GM18508 (cell line): Measurements from ENCODE around the gene NR2E1.

Source experiments
- ATAC-seq: cut with Tn5 transposase; IDR thresholded peaks from one replicate; pipeline ENCODE4 v1.9.1; 2021; ENCODE audit warnings: moderate number of reproducible peaks; ENCODE audit not compliant: insufficient read depth, unreplicated experiment

The NR2E1 gene

DNA sequence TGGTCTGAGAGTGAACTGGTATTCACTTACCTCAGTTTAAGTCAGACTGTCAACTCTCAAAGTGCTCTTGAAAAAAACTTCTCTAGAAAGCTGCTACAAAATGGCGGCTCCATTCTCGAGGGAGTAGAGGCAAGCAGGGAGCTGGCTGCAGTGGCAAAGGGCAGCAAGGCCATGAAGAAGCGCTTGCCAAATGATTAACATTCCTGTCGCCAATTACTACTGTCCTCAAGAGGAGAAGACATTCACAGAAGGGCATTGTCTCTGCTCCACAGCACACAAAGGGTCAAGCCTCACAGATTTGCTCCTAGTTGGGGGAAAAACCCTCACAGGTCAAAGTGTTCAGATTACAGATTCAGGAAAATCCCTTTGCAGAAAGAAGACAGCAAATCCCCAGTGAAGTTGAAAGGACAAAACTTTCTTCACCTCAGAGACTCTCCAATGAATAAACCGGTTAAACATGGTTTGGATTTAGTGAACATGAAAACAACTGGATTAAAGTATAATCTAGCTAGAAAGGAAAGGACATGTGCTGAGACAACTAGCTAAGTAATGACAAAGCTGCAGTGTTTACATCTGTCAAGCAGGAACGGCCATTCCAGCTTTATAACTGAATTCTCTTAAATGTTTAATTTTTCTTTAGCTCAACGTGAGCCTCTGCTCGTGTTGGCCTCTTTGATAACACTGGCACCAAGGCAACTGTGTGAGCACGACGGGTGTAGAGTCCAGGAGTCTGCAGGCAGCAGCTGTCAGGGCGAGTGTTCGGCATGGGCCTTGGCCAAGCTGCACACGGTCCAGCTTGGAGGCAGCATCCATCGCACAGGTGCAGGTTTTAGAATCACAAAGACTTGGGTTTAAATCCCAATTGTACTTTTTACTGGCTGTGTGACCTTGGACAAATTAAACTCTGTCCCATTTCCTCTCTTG lies 37.6 kb downstream of the NR2E1 start:
- no peak for ATAC-seq

DNA sequence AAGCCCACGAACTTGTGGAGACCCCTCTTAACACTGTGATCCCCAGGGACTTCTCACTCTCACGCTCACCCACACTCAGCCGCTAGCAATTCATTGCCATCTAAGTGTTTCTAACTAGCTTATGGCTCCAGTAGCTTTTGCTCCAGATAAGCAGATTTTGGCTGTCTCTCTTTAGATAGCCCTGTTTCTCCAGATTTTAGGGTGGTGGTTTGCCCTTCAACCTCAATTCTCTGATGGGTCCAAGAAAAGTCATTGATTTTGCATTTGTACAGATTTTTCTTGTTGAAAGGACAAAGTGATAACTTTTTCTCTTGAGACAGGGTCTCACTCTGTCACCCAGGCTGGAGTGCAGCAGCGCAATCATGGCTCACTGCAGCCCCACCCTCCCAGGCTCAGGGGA lies 41.2 kb downstream of the NR2E1 start:
- ATAC-seq = no peak

DNA sequence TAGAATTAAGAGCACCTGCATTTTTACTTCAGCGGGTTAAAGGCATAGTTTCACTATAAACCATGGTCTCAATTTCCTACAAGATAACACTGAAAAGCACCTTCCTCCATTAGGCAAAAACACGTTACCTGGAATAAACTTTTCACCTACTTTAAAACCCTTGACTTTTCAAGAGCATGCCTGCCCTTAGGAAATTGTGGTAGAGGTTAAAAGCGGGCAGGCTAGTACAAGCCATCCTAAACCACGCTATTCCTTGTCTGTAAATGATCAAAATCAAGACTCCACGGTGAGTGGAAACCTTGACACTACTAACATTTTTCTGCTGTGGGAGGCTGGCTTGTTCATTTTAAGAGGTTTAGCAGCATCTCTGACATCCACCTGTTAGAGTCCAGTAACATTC lies 43.9 kb downstream of the NR2E1 start:
- no peak for ATAC-seq

DNA sequence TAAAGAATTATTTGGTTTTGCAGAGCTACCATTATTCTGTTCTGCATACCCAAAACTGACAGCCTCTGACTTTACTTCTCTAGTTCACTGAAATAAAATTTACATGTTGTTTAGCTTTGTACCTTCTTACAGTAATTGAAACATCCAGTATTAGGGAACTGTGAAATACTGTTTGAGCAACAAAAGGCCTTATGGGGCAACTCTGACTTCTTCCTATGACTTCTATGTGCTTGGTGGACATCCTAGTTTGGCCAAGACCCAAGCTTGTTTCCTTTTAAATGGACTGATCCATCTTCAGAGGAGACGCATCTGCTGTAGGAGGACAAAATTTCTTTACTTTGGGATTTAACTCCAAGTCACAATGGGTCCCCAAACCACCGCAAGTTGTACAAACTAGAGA lies 44.7 kb downstream of the NR2E1 start:
- ATAC-seq = no peak

DNA sequence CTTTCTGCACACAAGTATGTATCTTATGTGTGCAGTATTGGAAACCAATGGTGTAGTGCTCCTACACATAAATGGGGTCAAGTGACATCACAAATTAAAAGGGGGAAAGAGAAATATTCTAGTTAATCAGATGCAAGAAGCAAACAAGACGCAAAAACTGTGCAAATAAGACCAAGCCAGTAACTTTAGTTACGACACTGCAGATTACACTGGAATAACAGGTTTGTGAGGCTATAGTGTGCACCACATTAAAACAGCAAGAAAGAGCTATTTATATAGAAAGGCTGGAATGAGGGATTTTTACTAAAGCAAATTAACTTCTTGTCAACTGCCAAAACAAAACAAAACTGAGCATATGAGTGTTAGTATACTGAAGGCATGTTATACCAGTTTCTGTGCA lies 45.8 kb downstream of the NR2E1 start:
- no peak for ATAC-seq

DNA sequence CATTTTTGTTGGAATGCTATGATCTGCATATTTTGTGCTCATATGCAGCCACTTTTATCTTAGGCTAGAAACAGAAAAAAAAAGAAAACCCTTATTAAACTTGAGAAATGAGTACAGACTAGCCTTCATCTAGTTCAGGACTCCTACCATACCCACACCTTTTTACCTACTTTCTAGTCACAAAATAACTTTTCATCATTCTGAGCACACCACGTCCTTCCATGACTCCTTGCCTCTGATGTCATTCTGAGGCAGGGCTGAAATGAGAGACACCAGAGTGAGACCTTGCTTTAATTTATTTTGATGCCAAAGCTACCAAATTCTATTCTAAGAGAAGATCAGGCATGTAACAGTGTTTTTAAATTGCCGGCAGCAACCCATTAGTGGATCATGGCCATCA lies 56.2 kb downstream of the NR2E1 start:
- no peak for ATAC-seq

DNA sequence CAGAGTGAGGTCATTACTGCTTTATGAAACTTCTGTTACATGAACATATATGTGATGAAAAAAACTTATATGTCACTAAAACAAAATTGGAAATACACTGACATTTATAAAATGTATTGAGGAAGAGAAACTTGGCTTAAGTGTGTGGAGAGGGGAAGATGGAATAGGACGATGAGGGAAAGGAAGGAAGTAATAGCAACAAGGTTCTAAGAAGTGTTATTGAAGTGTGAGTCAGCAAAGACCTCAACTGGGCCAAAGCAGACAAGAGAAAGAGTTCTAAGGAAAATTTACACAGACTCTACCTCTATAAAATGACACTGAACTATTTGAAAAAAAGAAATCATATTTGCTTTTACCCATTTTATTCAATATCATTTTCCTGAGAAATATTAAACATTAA lies 56.7 kb downstream of the NR2E1 start:
- no peak for ATAC-seq

DNA sequence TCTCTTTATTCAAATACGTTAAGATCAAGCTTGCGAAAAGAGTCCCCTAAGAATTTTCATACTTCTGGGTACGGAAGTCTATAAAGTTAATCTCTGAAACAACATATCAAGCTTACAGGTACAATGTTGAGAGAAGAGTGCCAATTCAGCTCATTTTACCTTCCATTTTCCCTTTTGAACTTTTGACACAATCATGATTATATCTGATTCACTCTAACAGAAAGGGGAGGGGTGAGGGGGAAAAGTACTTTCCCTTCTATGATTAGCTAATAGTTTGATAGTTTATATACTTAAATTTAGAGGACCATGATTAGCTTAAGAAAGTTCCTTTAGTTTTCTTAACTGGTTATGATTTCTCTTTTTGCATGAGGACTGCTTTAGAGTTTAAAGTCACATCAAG lies 61.5 kb downstream of the NR2E1 start:
- ATAC-seq = no peak

DNA sequence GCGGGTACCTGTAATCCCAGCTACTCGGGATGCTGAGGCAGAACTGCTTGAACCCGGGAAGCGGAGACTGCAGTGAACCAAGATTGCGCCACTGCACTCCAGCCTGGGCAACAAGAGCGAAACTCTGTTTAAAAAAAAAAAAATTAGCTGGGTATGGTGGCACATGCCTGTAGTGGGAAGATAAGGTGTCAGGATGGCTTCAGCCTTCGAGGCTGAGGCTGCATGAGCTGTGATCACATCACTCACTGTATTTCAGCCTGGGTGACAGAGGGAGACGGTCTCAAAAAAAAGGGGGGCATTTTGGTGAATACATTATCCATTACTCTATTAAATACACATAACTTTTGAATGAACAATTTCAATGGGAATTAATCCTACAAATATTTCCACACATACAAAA lies 62.6 kb downstream of the NR2E1 start:
- no peak for ATAC-seq

DNA sequence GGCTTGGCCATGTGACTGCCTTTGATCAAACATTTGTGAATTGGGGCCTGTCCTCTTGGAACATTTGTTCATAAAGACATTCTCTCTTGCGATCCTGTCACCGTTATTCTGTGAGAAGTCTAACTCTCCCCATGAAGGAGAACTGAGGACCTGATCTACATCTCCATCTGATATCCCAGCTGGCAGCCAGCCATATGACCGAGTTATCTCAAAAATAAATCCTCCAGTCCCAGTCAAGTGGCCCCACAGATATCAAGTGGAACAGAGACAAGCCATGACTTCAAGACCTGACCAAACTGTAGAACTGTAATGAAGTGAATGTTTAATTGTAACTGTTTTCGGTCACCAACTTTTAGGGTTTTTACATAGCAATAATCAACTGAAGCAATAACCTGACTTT lies 69.3 kb downstream of the NR2E1 start:
- no peak for ATAC-seq

DNA sequence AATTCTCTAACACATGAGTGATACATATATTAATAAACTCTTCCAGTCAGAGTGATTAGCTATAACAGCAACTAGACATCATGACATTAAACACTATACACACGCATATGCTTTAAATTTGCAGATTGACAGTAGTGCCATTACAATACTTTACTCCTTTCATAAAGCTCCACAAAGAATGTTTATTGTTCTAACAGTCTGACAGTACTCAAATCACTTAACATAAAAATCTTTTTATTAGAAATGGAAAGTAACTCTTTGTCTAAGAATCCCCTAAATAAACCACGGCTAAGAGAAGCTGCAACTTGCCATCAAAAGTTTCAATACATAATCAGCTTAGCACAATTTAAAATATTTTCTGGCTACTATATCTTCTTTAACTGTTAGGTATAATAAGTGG lies 71.0 kb downstream of the NR2E1 start:
- no peak for ATAC-seq

DNA sequence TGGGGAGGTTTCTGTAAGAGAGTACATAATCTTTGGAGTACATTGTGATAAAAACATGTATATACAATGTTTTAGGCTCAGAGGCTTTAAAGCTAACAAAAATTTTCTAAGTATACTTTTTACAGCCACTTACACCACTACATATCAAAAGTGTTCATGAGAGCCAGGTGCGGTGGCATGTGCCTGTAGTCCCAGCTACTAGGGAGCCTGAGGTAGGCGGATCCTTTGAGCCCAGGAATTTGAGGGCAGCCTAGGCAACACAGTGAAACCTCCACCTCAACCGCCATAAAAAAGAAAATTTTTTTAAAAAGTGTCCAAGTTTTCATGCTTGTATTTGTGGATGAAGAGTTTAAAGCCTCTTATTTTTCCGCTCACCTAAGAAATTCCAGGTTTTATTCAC lies 72.5 kb downstream of the NR2E1 start:
- ATAC-seq = no peak
